Kidney epithelial cell (primary cell): ENCODE measurements around the gene PMEPA1. TPM values are rescaled to one million over a fixed set of nuclear protein-coding genes. Genes with fewer than 3 reads are reported as not detected.

Experiments used
- DNase-seq: peaks from one replicate; pipeline ENCODE4 v3.0.0-alpha.2; 2010; ENCODE audit warnings: low read depth
- H3K27me3 ChIP-seq: 2 replicates; pipeline ENCODE4 v1.6.0; 2011; ENCODE audit warnings: low read length; ENCODE audit not compliant: control insufficient read depth, insufficient read depth
- H3K36me3 ChIP-seq: 2 replicates; pipeline ENCODE4 v1.5.1; 2011; ENCODE audit warnings: low read length; ENCODE audit not compliant: control insufficient read depth, insufficient read depth
- H3K4me3 ChIP-seq: 2 replicates; pipeline ENCODE4 v1.5.1; 2011; ENCODE audit warnings: low read depth, mild to moderate bottlenecking, control low read depth, low read length
- total RNA-seq: library from RNA; depleted of rRNA; stranded (reverse); fragments of >200 nt; gene quantifications from 2 replicates; pipeline ENCODE4 v1.2.3, GENCODE V29; 2015
- TF ChIP-seq, protein P1 (sequence below): IDR thresholded peaks from 2 replicates; pipeline ENCODE4 v1.5.1; 2011; ENCODE audit warnings: mild to moderate bottlenecking, moderate library complexity, low read length, control low read depth, inconsistent platforms; ENCODE audit not compliant: insufficient read depth, poor library complexity, severe bottlenecking

Gene PMEPA1
- total RNA-seq, 1 donor from 2014 or later, result 244 TPM

GRCh38 chr20:57690525-57690924 is 19.3 kb downstream of the PMEPA1 start:
- DNase-seq, result no peak
- Histone ChIP-seq H3K27me3 (no peaks in the 10 kb centered on the region), H3K4me3 (no peak overlapping the region), H3K36me3 (peaks cover 3% of the 10 kb centered on the region)
- TF ChIP-seq, protein P1, sequence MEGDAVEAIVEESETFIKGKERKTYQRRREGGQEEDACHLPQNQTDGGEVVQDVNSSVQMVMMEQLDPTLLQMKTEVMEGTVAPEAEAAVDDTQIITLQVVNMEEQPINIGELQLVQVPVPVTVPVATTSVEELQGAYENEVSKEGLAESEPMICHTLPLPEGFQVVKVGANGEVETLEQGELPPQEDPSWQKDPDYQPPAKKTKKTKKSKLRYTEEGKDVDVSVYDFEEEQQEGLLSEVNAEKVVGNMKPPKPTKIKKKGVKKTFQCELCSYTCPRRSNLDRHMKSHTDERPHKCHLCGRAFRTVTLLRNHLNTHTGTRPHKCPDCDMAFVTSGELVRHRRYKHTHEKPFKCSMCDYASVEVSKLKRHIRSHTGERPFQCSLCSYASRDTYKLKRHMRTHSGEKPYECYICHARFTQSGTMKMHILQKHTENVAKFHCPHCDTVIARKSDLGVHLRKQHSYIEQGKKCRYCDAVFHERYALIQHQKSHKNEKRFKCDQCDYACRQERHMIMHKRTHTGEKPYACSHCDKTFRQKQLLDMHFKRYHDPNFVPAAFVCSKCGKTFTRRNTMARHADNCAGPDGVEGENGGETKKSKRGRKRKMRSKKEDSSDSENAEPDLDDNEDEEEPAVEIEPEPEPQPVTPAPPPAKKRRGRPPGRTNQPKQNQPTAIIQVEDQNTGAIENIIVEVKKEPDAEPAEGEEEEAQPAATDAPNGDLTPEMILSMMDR, result no peak

DNA sequence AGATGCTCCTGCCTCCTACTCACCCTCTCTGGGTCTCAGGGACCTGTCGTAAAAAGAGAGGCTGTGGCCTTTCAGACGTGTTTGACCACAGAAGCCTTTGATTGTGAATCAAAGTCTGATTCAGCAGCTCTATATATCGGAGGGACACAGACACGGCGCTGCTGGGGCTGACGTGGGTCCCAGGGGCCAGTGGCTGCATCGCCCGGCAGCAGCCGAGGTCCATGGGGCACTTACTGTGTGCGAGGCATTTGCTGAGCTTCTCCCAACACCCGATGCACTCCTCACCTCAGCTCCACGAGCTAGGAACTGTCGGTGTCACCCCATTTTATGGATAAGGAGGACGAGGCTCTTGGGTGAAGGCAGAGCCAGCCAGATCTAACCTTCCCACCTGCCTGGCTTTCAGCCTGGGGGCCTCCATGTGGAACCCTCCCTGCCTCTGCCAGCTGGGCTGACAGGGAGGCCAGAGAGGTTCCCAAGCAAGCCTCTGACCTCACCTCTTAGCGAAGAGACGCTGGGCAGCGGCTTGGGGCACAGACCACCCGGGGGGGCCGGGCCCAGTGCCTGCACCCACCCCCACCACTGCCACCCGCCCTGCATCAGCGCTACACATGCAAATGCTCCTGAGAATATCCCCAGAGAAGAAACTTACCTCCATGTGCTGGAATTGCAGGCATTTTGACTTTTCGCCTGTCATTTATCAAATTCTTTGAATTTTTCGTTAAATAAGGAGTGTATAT is 19.9 kb downstream of the PMEPA1 start:
- H3K27me3 ChIP-seq, result no peaks in the 10 kb centered on the region
- TF ChIP-seq, protein P1, result no peak
- no peak for DNase-seq
- no peak overlapping the region for H3K4me3 ChIP-seq
- peaks cover 3% of the 10 kb centered on the region for H3K36me3 ChIP-seq

- TF ChIP-seq, protein P1, result no peak
- no peaks in the 10 kb centered on the region for H3K27me3 ChIP-seq
- peaks cover 3% of the 10 kb centered on the region for H3K36me3 ChIP-seq
- no peak for DNase-seq
- no peak overlapping the region for H3K4me3 ChIP-seq
Measured at GRCh38 chr20:57688864-57689263, 21.0 kb downstream of the PMEPA1 start.

GRCh38 chr20:57688295-57688694 is 21.5 kb downstream of the PMEPA1 start:
- Histone ChIP-seq H3K36me3 (peaks cover 3% of the 10 kb centered on the region), H3K27me3 (no peaks in the 10 kb centered on the region), H3K4me3 (no peak overlapping the region)
- TF ChIP-seq, protein P1, result no peak
- no peak for DNase-seq

GRCh38 chr20:57686931-57687652 is 22.7 kb downstream of the PMEPA1 start:
- DNase-seq, result no peak
- H3K4me3 ChIP-seq, result no peak overlapping the region
- TF ChIP-seq, protein P1, result no peak
- no peaks in the 10 kb centered on the region for H3K27me3 ChIP-seq
- H3K36me3 ChIP-seq, result peaks cover 3% of the 10 kb centered on the region
